ENCODE measurements around the gene LRP2BP.
"Not testable (repeated sequence)": the region's sequence is repeated elsewhere in the genome, so short reads cannot be mapped to it uniquely, and the experiment has no call there.

DNA sequence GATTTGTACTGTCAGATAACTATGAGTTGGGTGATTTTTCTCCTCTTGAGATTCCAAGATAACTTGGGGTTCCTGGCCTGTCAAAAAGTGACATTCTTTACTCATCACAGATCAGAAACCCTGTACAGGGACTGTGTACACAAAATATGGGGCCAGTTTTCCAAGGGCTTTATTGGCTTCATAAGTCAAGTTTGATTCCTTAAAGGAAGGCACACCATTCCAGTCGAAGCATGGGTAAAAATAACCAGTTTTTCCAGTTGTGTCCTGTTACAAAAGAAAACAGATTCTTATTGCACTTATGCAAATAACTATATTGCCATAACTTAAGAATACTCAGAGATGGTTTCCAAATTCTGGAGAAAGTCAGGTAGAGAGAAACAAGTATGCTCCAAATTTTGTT lies 70.0 kb downstream of the LRP2BP start:
- TF ChIP-seq ZFP36 (IDR thresholded peaks at IDR 0.05; ENCODE audit: borderline replicate concordance, partially characterized antibody); RAD21 (conservative IDR thresholded peaks at IDR 0.05 in 1 of 2, IDR thresholded peaks at IDR 0.05 in 1 of 2); RFX5 (IDR thresholded peaks at IDR 0.05); ZNF302 (CRISPR knock-in tag; IDR thresholded peaks at IDR 0.05); ESRRA (IDR thresholded peaks at IDR 0.05; ENCODE audit: borderline replicate concordance, low read length); POLR2A (IDR thresholded peaks at IDR 0.05; ENCODE audit: low read length): not testable (repeated sequence)
- TF ChIP-seq, protein P1, sequence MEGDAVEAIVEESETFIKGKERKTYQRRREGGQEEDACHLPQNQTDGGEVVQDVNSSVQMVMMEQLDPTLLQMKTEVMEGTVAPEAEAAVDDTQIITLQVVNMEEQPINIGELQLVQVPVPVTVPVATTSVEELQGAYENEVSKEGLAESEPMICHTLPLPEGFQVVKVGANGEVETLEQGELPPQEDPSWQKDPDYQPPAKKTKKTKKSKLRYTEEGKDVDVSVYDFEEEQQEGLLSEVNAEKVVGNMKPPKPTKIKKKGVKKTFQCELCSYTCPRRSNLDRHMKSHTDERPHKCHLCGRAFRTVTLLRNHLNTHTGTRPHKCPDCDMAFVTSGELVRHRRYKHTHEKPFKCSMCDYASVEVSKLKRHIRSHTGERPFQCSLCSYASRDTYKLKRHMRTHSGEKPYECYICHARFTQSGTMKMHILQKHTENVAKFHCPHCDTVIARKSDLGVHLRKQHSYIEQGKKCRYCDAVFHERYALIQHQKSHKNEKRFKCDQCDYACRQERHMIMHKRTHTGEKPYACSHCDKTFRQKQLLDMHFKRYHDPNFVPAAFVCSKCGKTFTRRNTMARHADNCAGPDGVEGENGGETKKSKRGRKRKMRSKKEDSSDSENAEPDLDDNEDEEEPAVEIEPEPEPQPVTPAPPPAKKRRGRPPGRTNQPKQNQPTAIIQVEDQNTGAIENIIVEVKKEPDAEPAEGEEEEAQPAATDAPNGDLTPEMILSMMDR (IDR thresholded peaks at IDR 0.05), result not testable (repeated sequence)
- TF ChIP-seq, protein P2, sequence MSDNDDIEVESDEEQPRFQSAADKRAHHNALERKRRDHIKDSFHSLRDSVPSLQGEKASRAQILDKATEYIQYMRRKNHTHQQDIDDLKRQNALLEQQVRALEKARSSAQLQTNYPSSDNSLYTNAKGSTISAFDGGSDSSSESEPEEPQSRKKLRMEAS (IDR thresholded peaks at IDR 0.05), result not testable (repeated sequence)
